ENCODE data around the gene PLVAP. TPM values are rescaled to one million over a fixed set of nuclear protein-coding genes. Genes with fewer than 3 reads are reported as not detected.

The PLVAP gene
- total and polyA plus RNA-seq, 2 experiments from 2014 or later = not detected

DNA sequence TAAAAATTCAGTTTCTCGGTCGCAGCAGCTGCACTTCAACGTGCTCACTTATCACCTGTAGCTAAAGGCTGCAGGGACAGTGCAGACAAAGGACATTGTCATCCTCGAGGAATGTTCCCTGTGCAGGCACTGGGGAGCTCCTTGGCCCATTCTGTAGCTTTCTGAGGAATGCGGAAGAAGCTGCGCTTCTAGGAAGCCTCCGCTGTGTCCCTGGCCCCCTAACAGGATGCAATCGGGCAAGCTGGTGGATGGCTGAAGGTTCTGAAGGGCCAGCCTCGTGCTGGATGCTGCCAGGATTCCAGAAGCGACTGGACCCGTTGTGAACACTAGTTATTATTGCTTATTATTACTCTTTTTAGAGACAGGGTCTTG, 50.6 kb downstream of the PLVAP start:
- Histone ChIP-seq H3K27me3 (ENCODE audit: insufficient read depth) (peaks cover 9% of the 10 kb centered on the region; the same call in 1 of the 2 replicates), H3K9me2 (ENCODE audit: insufficient read depth) (no peaks in the 10 kb centered on the region), H2AFZ (no peak overlapping the region), H3F3A (replicated peaks; ENCODE audit: low read depth) (peaks cover 33% of the 10 kb centered on the region), H3K27ac (ENCODE audit: low read depth) (no peak overlapping the region), H3K4me1 (ENCODE audit: insufficient read depth) (peaks cover 25% of the 10 kb centered on the region), H4K20me1 (replicated peaks; ENCODE audit: insufficient read depth) (no peaks in the 10 kb centered on the region; the same call in 1 of the 2 replicates), H3K79me2 (replicated peaks; ENCODE audit: insufficient read depth) (no peaks in the 10 kb centered on the region), H3K36me3 (ENCODE audit: insufficient read depth) (no peaks in the 10 kb centered on the region), H3K4me2 (peak overlapping the region; percentile 93; the same call in 1 of the 2 replicates), H3K4me3 (peak overlapping the region; percentile 90; the same call in 1 of the 2 replicates)
- peak; percentile 66 for DNase-seq (ENCODE audit: low spot score)
- H3K4me1 Mint-ChIP-seq = peaks cover 28% of the 10 kb centered on the region
- TF ChIP-seq, protein P1, sequence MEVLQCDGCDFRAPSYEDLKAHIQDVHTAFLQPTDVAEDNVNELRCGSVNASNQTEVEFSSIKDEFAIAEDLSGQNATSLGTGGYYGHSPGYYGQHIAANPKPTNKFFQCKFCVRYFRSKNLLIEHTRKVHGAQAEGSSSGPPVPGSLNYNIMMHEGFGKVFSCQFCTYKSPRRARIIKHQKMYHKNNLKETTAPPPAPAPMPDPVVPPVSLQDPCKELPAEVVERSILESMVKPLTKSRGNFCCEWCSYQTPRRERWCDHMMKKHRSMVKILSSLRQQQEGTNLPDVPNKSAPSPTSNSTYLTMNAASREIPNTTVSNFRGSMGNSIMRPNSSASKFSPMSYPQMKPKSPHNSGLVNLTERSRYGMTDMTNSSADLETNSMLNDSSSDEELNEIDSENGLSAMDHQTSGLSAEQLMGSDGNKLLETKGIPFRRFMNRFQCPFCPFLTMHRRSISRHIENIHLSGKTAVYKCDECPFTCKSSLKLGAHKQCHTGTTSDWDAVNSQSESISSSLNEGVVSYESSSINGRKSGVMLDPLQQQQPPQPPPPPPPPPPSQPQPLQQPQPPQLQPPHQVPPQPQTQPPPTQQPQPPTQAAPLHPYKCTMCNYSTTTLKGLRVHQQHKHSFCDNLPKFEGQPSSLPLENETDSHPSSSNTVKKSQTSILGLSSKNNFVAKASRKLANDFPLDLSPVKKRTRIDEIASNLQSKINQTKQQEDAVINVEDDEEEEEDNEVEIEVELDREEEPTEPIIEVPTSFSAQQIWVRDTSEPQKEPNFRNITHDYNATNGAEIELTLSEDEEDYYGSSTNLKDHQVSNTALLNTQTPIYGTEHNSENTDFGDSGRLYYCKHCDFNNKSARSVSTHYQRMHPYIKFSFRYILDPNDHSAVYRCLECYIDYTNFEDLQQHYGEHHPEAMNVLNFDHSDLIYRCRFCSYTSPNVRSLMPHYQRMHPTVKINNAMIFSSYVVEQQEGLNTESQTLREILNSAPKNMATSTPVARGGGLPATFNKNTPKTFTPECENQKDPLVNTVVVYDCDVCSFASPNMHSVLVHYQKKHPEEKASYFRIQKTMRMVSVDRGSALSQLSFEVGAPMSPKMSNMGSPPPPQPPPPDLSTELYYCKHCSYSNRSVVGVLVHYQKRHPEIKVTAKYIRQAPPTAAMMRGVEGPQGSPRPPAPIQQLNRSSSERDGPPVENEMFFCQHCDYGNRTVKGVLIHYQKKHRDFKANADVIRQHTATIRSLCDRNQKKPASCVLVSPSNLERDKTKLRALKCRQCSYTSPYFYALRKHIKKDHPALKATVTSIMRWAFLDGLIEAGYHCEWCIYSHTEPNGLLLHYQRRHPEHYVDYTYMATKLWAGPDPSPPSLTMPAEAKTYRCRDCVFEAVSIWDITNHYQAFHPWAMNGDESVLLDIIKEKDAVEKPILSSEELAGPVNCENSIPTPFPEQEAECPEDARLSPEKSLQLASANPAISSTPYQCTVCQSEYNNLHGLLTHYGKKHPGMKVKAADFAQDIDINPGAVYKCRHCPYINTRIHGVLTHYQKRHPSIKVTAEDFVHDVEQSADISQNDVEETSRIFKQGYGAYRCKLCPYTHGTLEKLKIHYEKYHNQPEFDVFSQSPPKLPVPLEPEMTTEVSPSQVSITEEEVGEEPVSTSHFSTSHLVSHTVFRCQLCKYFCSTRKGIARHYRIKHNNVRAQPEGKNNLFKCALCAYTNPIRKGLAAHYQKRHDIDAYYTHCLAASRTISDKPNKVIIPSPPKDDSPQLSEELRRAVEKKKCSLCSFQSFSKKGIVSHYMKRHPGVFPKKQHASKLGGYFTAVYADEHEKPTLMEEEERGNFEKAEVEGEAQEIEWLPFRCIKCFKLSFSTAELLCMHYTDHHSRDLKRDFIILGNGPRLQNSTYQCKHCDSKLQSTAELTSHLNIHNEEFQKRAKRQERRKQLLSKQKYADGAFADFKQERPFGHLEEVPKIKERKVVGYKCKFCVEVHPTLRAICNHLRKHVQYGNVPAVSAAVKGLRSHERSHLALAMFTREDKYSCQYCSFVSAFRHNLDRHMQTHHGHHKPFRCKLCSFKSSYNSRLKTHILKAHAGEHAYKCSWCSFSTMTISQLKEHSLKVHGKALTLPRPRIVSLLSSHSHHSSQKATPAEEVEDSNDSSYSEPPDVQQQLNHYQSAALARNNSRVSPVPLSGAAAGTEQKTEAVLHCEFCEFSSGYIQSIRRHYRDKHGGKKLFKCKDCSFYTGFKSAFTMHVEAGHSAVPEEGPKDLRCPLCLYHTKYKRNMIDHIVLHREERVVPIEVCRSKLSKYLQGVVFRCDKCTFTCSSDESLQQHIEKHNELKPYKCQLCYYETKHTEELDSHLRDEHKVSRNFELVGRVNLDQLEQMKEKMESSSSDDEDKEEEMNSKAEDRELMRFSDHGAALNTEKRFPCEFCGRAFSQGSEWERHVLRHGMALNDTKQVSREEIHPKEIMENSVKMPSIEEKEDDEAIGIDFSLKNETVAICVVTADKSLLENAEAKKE (CRISPR knock-in tag; IDR thresholded peaks at IDR 0.05) = no peak
- no peak for TF ChIP-seq CREB1 (CRISPR knock-in tag; IDR thresholded peaks at IDR 0.05; ENCODE audit: low read depth)
- no peak for TF ChIP-seq NANOG (IDR thresholded peaks at IDR 0.05; ENCODE audit: borderline replicate concordance)
- TF ChIP-seq STAT1 (IDR thresholded peaks at IDR 0.05; ENCODE audit: unreplicated experiment) = no peak
- no peak for TF ChIP-seq ZNF114 (CRISPR knock-in tag; IDR thresholded peaks at IDR 0.05)
- TF ChIP-seq EZH2 (IDR thresholded peaks at IDR 0.05; ENCODE audit: low read depth, unreplicated experiment) = no peak
- TF ChIP-seq JUNB (IDR thresholded peaks at IDR 0.05; ENCODE audit: unreplicated experiment) = no peak
- TF ChIP-seq CTCF (conservative IDR thresholded peaks at IDR 0.05; ENCODE audit: low read depth in 2 of 2) = no peak
- TF ChIP-seq POLR2AphosphoS5 (IDR thresholded peaks at IDR 0.05; ENCODE audit: low read depth) = no peak
- TF ChIP-seq ZNF331 (CRISPR knock-in tag; IDR thresholded peaks at IDR 0.05; ENCODE audit: low read depth) = no peak
- no peak for TF ChIP-seq ETS1 (IDR thresholded peaks at IDR 0.05)
- TF ChIP-seq, protein P2, sequence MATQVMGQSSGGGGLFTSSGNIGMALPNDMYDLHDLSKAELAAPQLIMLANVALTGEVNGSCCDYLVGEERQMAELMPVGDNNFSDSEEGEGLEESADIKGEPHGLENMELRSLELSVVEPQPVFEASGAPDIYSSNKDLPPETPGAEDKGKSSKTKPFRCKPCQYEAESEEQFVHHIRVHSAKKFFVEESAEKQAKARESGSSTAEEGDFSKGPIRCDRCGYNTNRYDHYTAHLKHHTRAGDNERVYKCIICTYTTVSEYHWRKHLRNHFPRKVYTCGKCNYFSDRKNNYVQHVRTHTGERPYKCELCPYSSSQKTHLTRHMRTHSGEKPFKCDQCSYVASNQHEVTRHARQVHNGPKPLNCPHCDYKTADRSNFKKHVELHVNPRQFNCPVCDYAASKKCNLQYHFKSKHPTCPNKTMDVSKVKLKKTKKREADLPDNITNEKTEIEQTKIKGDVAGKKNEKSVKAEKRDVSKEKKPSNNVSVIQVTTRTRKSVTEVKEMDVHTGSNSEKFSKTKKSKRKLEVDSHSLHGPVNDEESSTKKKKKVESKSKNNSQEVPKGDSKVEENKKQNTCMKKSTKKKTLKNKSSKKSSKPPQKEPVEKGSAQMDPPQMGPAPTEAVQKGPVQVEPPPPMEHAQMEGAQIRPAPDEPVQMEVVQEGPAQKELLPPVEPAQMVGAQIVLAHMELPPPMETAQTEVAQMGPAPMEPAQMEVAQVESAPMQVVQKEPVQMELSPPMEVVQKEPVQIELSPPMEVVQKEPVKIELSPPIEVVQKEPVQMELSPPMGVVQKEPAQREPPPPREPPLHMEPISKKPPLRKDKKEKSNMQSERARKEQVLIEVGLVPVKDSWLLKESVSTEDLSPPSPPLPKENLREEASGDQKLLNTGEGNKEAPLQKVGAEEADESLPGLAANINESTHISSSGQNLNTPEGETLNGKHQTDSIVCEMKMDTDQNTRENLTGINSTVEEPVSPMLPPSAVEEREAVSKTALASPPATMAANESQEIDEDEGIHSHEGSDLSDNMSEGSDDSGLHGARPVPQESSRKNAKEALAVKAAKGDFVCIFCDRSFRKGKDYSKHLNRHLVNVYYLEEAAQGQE (IDR thresholded peaks at IDR 0.05; ENCODE audit: unreplicated experiment) = no peak
- no peak for TF ChIP-seq EZH2phosphoT487 (IDR thresholded peaks at IDR 0.05; ENCODE audit: unreplicated experiment)
- no peak overlapping the region for H3K27ac Mint-ChIP-seq
- peaks cover 17% of the 10 kb centered on the region for H3K27me3 Mint-ChIP-seq (ENCODE audit: insufficient read depth, low read depth, poor library complexity)
- H3K9me3 Mint-ChIP-seq = no peaks in the 10 kb centered on the region; the same call in 2 of the 3 replicates
- H3K36me3 Mint-ChIP-seq (ENCODE audit: low read depth) = peaks cover 20% of the 10 kb centered on the region
- no peak for ATAC-seq
- peak overlapping the region; percentile 90 for H3K4me3 Mint-ChIP-seq
